ENCODE results near the gene ASMTL. TPM values are rescaled to one million over a fixed set of nuclear protein-coding genes. Genes with fewer than 3 reads are reported as not detected.
"Not testable (repeated sequence)": the region's sequence is repeated elsewhere in the genome, so short reads cannot be mapped to it uniquely, and the experiment has no call there.

The ASMTL gene
- total RNA-seq, 1 donor from 2014 or later: 46.1 TPM

- H3K36me3 ChIP-seq: no peaks in the 10 kb centered on the region
Measured at GRCh38 chrX:1380672-1381233, 72.0 kb downstream of the ASMTL start.

DNA sequence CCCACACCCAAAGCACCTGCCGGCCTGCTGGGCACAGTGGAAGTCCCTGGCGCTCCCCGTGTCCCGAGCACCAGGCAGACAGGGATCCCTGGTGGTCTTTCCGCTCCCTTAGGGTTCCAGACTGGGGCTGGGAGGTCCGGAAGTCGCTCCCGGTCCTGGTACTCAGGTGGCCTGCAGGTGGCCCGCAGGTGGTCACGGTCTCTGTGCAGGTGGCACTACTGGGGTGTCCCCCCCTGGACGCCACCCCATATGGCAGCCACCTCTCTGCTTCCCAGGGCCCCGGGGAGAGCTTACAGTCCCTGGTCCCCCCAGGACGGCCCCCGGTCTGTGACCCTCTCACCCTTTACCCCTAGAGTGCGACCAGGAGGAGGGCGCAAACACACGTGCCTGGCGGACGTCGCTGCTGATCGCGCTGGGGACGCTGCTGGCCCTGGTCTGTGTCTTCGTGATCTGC lies 74.4 kb downstream of the ASMTL start:
- no peak for DNase-seq (ENCODE audit: low spot score)
- Histone ChIP-seq H3K9me3 (ENCODE audit: low read depth) (no peaks in the 10 kb centered on the region), H3K27me3 (no peaks in the 10 kb centered on the region), H3K79me2 (ENCODE audit: low read depth) (no peaks in the 10 kb centered on the region), H3K4me2 (no peak overlapping the region), H3F3A (ENCODE audit: low read depth) (peaks cover 13% of the 10 kb centered on the region), H3K4me3 (no peak overlapping the region), H3K9ac (no peak overlapping the region), H3K27ac (no peak overlapping the region), H3K36me3 (no peaks in the 10 kb centered on the region), H3K4me1 (no peaks in the 10 kb centered on the region), H2AFZ (replicated peaks) (no peak overlapping the region), H4K20me1 (ENCODE audit: low read depth) (no peaks in the 10 kb centered on the region)
- TF ChIP-seq EZH2phosphoT487 (IDR thresholded peaks at IDR 0.05) (no peak), CTCF (IDR thresholded peaks at IDR 0.05) (no peak), EZH2 (IDR thresholded peaks at IDR 0.05) (no peak)
- Mint-ChIP-seq H3K9me3 (no peaks in the 10 kb centered on the region), H3K4me1 (peaks cover 5% of the 10 kb centered on the region), H3K4me3 (no peak overlapping the region), H3K36me3 (peaks cover 7% of the 10 kb centered on the region), H3K27ac (no peak overlapping the region), H3K27me3 (ENCODE audit: insufficient read depth, low read depth) (peaks cover 2% of the 10 kb centered on the region)

More at GRCh38 chrX:1380672-1381233, 72.0 kb downstream of the ASMTL start:
- Histone ChIP-seq H3F3A (ENCODE audit: low read depth) (peaks cover 24% of the 10 kb centered on the region), H3K4me1 (no peaks in the 10 kb centered on the region), H3K9ac (no peak overlapping the region), H3K27ac (no peak overlapping the region), H3K27me3 (no peaks in the 10 kb centered on the region), H3K79me2 (ENCODE audit: low read depth) (no peaks in the 10 kb centered on the region), H3K4me3 (no peak overlapping the region), H3K4me2 (no peak overlapping the region), H4K20me1 (ENCODE audit: low read depth) (peaks cover 4% of the 10 kb centered on the region), H2AFZ (replicated peaks) (no peak overlapping the region), H3K9me3 (ENCODE audit: low read depth) (no peaks in the 10 kb centered on the region)
- H3K27me3 Mint-ChIP-seq (ENCODE audit: insufficient read depth, low read depth): peaks cover 5% of the 10 kb centered on the region
- H3K9me3 Mint-ChIP-seq: no peaks in the 10 kb centered on the region
- TF ChIP-seq EZH2phosphoT487 (IDR thresholded peaks at IDR 0.05) (no peak), EZH2 (IDR thresholded peaks at IDR 0.05) (no peak), CTCF (IDR thresholded peaks at IDR 0.05) (no peak)
- H3K27ac Mint-ChIP-seq: no peak overlapping the region
- no peak for DNase-seq (ENCODE audit: low spot score)
- peaks cover 5% of the 10 kb centered on the region for H3K4me1 Mint-ChIP-seq
- no peak overlapping the region for H3K4me3 Mint-ChIP-seq
- H3K36me3 Mint-ChIP-seq: peaks cover 11% of the 10 kb centered on the region

DNA sequence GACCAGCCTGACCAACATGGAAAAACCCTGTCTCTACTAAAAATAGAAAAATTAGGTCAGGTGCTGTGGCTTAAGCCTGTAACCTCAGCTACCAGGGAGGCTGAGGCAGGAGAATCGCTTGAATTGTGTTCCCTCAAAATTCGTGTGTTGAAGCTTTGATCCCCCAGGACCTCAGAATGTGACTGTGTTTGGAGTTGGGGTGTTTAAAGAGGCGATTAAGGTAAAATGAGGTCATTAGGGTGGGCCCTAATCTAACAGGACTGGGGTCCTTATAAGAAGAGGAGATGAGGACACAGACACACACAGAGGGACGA lies 84.4 kb downstream of the ASMTL start:
- Histone ChIP-seq H3K4me3 (no peak overlapping the region), H4K20me1 (ENCODE audit: low read depth) (no peaks in the 10 kb centered on the region), H3F3A (ENCODE audit: low read depth) (peaks cover 2% of the 10 kb centered on the region), H3K36me3 (no peaks in the 10 kb centered on the region), H3K9me3 (ENCODE audit: low read depth) (no peaks in the 10 kb centered on the region), H3K27ac (peak overlapping the region; percentile 17), H3K79me2 (ENCODE audit: low read depth) (no peaks in the 10 kb centered on the region), H3K4me2 (no peak overlapping the region), H3K27me3 (no peaks in the 10 kb centered on the region), H2AFZ (replicated peaks) (no peak overlapping the region), H3K4me1 (no peaks in the 10 kb centered on the region), H3K9ac (no peak overlapping the region)
- peaks cover 4% of the 10 kb centered on the region for H3K36me3 Mint-ChIP-seq
- peaks cover 1% of the 10 kb centered on the region for H3K9me3 Mint-ChIP-seq
- TF ChIP-seq CTCF (IDR thresholded peaks at IDR 0.05) (no peak), EZH2phosphoT487 (IDR thresholded peaks at IDR 0.05) (no peak), EZH2 (IDR thresholded peaks at IDR 0.05) (no peak)
- H3K4me3 Mint-ChIP-seq: no peak overlapping the region
- no peaks in the 10 kb centered on the region for H3K4me1 Mint-ChIP-seq
- no peak for DNase-seq (ENCODE audit: low spot score)
- peaks cover 4% of the 10 kb centered on the region for H3K27me3 Mint-ChIP-seq (ENCODE audit: insufficient read depth, low read depth)
- H3K27ac Mint-ChIP-seq: no peak overlapping the region

DNA sequence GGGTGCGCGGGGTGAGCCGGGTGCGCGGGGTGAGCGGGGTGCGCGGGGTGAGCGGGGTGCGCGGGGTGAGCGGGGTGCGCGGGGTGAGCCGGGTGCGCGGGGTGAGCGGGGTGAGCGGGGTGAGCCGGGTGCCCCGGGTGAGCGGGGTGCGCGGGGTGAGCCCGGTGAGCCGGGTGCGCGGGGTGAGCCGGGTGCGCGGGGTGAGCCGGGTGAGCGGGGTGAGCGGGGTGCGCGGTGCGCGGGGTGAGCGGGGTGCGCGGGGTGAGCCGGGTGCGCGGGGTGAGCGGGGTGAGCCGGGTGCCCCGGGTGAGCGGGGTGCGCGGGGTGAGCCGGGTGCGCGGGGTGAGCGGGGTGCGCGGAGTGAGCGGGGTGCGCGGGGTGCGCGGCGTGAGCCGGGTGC lies 86.3 kb downstream of the ASMTL start:
- not testable (repeated sequence) for H3K4me3 Mint-ChIP-seq; DNase-seq (ENCODE audit: low spot score); H3K27me3 ChIP-seq; H3K36me3 ChIP-seq; H3K4me3 ChIP-seq; H3K9me3 ChIP-seq (ENCODE audit: low read depth); H3K4me2 ChIP-seq; H3K27ac ChIP-seq; H3K79me2 ChIP-seq (ENCODE audit: low read depth); H3K4me1 Mint-ChIP-seq; H2AFZ ChIP-seq (replicated peaks); H3F3A ChIP-seq (ENCODE audit: low read depth); H3K9me3 Mint-ChIP-seq; H3K27ac Mint-ChIP-seq; H3K27me3 Mint-ChIP-seq (ENCODE audit: insufficient read depth, low read depth); H4K20me1 ChIP-seq (ENCODE audit: low read depth); H3K4me1 ChIP-seq; H3K9ac ChIP-seq
- H3K36me3 Mint-ChIP-seq: peaks cover 11% of the 10 kb centered on the region
